Suprapubic skin (tissue), 4 donors: Measurements from ENCODE around the gene LDLRAD4.

Experiments
- CTCF ChIP-seq, 2 donors: fragments of 200-600 bp in 1 of 2; fragments of 450-650 bp in 1 of 2; sonication (generic) in 1 of 2; IDR thresholded peaks; one replicate each; pipeline ENCODE4 v1.5.1; 2016 to 2019; ENCODE audit warnings: antibody characterized with exemption in 2 of 2, mild to moderate bottlenecking in 1 of 2, moderate library complexity in 1 of 2
- POLR2A ChIP-seq, 2 donors: fragments of 450-650 bp; IDR thresholded peaks; one replicate each; pipeline ENCODE4 v1.6.1; 2017; ENCODE audit warnings: antibody characterized with exemption in 2 of 2, mild to moderate bottlenecking in 2 of 2, moderate library complexity in 2 of 2
- POLR2AphosphoS5 ChIP-seq, 3 donors: sonication (generic); formaldehyde crosslinking; IDR thresholded peaks; one replicate each; pipeline ENCODE4 v1.6.1; 2017; ENCODE audit warnings: antibody characterized with exemption in 3 of 3

GRCh38 chr18:13328213-13328612 lies 109.7 kb downstream of the LDLRAD4 start:
- TF ChIP-seq CTCF (IDR thresholded peaks at IDR 0.05) (no peak), POLR2A (IDR thresholded peaks at IDR 0.05) (no peak), POLR2AphosphoS5 (IDR thresholded peaks at IDR 0.05) (no peak)
